Glomerular endothelial cell (primary cell): Measurements from ENCODE around the gene OSGIN1. TPM values are rescaled to one million over a fixed set of nuclear protein-coding genes. Genes with fewer than 3 reads are reported as not detected.
"Not testable (repeated sequence)": the region's sequence is repeated elsewhere in the genome, so short reads cannot be mapped to it uniquely, and the experiment has no call there.

Experiments
- DNase-seq: peaks from one replicate; pipeline ENCODE4 v3.0.0-alpha.2; 2011; ENCODE audit warnings: low read depth, low spot score; ENCODE audit errors: extremely low read depth
- total RNA-seq: library from RNA; depleted of rRNA; stranded (reverse); fragments of >200 nt; gene quantifications from 2 replicates; pipeline ENCODE4 v1.2.3, GENCODE V29; 2015

OSGIN1 gene
- total RNA-seq, 1 donor from 2014 or later, result 4.1 TPM

- DNase-seq, result no peak
Measured at GRCh38 chr16:83940119-83940518, 12.9 kb upstream of the OSGIN1 start.

- no peak for DNase-seq
Measured at GRCh38 chr16:83940630-83941378, 12.2 kb upstream of the OSGIN1 start.

DNA sequence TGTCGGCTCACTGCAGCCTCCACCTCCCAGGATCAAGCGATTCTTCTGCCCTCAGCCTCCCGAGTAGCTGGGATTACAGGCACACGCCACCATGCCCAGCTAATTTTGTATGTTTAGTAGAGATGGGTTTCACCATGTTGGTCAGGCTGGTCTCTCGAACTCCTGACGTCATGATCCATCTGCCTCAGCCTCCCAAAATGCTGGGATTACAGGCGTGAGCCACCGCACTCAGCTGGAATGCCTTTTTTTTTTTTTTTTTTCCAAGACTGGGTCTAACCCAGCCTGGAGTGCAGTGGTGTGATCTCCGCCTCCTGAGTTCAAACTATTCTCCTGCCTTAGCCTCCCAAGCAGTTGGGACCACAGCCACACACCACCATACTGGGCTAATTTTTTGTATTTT is 11.5 kb upstream of the OSGIN1 start:
- DNase-seq, result not testable (repeated sequence)

DNA sequence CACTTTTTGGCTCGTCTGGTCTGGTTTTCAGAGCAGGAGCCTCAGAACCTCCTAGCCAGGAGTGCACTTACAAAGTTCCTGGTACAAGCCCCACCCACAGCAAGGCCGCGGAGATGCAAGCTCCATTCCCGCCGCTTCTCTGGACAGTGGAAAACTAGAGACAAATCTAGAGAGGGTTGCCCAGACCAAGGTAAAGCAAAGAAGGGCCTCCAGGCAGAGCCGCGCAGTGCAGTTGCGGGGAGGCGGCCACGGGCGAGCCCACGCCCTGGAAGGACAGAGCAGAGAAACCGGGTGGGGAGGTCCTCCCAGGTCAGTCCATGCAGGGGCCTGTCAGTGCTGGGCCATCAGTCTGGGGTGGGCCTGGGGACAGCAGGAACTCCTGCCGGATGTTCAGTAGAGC is 11.0 kb upstream of the OSGIN1 start:
- DNase-seq, result no peak

GRCh38 chr16:83942815-83943515 is 10.1 kb upstream of the OSGIN1 start:
- no peak for DNase-seq

- no peak for DNase-seq
Measured at GRCh38 chr16:83943516-83944050, 9.5 kb upstream of the OSGIN1 start.

DNA sequence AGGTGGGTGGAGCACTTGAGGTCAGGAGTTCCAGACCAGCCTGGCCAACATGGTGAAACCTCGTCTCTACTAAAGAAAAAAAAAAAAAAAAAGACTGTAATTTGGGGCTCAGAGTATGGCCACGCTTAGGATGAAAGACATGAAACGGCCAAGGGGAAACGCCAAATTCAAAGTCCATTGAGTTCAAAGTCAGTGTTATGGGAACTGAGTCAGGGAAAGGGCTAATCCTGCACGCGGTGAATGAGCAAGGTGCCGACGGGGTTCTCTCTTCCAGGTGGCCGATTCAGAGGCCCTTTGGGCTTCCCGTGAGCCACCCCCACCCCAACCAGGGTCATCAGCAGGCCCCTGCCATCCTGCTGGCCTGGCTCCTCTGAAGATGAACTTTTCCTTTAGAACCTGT is 7.5 kb upstream of the OSGIN1 start:
- DNase-seq, result no peak

- no peak for DNase-seq
Measured at GRCh38 chr16:83946154-83946780, 6.8 kb upstream of the OSGIN1 start.

DNA sequence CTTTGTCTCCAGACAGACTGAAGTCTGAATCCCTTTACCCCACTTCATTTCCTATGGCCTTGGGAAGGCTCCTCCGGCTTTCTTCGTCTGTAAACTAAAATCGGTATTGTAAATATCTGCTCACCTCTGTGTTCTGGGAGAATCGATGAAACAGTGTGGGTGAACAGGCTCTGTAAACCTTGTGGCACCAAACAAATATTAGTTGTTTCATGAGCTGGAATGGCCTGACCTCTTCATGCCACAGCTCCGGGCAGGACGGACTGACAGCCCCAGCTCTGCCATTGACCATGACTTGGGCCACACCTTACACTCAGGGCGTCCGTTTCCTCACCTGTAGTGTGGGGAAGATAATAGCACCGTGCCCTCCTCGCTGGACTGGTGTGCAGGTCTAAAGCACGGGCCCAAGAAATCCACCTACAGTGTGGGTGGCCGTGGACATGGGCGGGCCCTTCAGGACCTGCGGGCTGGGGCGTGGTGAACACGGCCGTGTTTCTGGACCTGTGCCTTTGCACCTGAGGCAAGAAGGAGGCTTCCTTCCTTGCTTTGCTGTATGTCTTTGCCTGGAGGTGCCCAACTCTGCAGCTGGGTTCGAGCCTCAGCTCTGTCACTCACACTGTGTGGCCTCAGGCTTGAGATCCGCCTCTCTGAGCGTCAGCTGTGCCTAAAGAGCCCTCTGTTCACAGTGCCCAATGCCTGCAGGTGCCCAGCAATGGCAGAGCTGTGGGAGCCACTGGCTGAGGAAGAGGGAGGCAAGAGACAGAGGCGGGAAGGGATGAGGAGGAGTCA is 6.1 kb upstream of the OSGIN1 start:
- no peak for DNase-seq

DNA sequence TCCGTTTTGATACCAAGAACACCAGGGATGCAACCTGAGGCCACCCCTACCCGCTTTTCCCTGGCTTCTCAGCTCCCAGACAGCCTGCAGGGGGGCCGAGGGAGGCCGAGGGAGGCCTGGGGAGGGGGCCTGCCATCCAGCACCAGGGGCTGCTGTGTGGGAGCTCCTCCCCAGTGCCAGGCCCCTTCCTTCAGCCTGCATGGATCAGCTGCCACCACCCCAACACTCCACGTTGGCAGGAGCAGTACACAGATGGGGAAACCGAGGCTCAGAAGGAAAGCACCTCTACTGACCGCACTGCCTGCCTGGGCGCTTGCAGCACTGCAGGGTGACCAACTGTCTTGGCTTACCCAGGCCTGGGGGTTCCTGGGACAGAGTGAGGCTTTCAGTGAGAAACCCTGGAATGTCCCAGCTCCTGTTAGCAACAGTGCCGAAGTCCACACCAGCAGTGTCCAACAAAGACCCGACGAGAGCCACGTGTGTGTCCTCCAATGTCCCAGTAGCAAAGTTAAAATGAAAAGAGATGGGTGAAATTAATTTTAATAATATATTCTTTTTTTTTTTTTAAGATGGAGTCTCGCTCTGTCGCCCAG is 5.3 kb upstream of the OSGIN1 start:
- DNase-seq, result no peak

GRCh38 chr16:83948914-83949723 is 3.9 kb upstream of the OSGIN1 start:
- DNase-seq, result no peak

DNA sequence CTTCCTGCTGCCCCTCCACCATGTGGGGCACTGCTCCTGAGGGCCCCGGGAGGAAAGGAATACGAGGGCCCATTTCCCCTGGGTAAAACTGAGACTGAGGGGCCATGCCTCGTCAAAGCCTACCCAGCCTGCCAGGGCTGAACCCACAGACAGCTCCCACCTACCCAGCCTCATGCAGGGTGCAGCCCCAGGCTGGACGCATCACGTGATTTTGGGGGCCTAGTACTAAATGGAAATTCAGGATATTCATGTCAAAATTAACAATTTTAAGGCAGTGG is 3.4 kb upstream of the OSGIN1 start:
- DNase-seq, result no peak

DNA sequence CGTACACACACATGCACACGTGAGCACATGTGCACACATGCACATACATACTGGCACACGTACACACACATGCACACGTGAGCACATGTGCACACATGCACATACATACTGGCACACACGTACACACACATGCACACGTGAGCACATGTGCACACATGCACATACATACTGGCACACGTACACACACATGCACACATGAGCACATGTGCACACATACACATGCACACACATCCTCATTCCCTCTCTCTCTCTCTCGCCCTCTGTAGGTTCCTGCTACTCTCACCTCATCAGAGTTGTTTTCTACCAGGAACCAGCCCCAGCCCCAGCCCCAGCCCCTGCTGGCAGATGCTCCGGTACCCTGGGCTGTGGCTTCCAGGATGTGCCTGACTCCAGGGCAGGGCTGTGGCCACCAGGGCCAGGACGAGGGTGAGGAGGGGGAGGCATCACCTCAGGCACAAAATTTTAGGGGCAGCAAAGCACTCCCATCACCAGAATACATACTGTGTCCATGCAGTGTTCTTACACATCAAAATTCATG is 2.1 kb upstream of the OSGIN1 start:
- not testable (repeated sequence) for DNase-seq

- no peak for DNase-seq
Measured at GRCh38 chr16:83951544-83951943, 1.5 kb upstream of the OSGIN1 start.

DNA sequence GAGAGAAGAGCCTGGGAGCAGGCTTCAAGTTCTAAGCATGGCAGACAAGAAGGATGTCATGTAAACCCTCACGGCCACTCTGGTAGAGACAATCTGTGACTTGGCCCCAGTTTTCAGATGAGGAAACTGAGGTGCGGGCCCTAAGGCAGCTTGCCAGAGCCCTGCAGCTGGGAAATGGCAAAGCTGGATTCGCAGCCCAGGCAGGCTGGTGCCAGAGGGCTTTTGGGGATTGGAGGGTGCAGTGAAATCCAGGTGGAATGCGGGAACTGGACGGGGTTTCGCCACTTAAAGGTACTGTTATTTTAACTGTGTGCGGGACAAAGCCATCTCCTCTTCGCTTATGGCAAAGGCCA is 477 bp upstream of the OSGIN1 start:
- DNase-seq, result no peak

GRCh38 chr16:83953796-83954576 is 946 bp downstream of the OSGIN1 start:
- DNase-seq, result no peak

DNA sequence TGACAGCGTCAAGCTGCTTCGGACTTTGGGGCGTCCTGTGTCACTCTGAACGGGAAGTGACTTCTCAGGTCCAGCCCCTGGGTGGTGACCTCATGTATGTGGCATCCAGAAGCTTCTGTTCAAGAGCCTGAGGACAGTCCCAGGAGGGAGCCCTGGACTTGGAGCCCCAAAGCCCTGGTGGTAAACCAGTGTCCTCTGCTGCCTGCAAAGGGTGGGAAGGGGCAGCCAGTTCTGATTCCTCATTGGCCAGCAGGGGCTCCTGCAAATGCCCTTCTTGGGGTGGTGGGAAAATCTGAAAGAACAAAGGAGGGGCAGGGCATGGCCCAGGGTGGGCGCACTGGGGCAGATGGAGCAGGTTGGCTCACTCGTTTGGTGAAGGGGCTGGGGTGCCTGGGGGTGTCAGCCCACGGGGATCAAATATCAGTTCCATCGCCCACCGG is 1.6 kb downstream of the OSGIN1 start:
- no peak for DNase-seq

- no peak for DNase-seq
Measured at GRCh38 chr16:83955218-83956130, 2.4 kb downstream of the OSGIN1 start.
